Stimulated activated CD4-positive, alpha-beta T cell treated with anti-CD3 and anti-CD28 coated beads, Interleukin-2, amount 100 ng/mL, for 4 hours (primary cell): ENCODE data around the gene ARHGAP22.

Source experiments
- DNase-seq: peaks from one replicate; pipeline ENCODE4 v3.0.0-alpha.2; 2020; ENCODE audit warnings: low read depth

ARHGAP22 gene

GRCh38 chr10:48552946-48553564 lies 51.8 kb downstream of the ARHGAP22 start:
- DNase-seq, result no peak

DNA sequence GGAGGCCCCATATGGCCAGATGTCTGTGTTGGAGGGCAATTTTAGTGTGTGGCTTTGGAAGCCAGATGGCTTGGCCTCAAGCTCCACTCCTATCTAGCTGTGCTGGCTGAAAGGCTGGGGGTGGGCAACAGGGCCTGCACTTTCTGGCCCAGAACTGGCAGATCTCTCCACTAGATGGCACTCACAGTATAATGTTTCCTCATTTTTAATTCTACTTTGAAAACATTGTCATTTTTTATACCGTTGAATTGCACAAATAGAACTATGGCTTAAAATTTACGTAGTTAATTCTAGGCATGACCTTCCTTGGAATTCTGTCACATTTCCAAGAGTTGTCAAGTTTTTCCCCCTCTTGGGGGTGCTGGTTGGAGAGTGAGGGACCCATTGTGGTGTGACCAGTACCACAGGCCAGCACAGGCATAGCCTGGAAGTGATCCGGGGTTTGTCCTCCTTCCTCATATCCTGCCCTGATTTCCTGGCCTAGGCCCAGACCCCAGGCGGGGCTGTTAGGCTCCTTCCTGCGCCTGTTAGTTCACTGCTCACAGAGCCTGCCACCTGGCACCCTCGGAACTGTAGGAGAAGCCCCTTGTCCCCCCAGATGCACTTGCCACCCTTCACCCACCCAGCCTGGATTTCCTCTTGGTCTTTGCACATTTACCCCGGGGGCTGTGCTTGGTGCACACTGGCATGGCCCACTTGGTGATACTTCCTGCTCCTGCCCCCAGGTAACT lies 52.8 kb downstream of the ARHGAP22 start:
- DNase-seq, result no peak

DNA sequence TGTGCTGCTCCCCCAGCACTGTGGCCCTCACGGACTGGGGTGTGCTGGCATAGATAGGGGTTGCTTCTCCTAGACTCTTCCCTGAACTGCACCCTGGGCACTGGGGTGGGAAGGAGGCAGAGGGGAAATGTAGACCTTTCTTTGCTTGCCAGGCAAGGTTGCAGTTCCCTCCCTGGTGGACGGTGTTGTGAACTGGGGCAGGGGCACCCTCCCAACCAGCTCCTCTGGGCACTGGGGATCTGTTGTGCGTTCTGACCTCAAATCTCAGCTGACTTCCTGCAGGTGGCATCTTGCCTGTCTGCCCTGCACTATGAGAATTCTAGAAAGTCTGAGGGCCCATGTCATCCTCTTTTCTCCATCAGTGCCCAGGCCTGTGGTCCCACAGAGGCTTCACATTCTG lies 53.9 kb downstream of the ARHGAP22 start:
- no peak for DNase-seq

DNA sequence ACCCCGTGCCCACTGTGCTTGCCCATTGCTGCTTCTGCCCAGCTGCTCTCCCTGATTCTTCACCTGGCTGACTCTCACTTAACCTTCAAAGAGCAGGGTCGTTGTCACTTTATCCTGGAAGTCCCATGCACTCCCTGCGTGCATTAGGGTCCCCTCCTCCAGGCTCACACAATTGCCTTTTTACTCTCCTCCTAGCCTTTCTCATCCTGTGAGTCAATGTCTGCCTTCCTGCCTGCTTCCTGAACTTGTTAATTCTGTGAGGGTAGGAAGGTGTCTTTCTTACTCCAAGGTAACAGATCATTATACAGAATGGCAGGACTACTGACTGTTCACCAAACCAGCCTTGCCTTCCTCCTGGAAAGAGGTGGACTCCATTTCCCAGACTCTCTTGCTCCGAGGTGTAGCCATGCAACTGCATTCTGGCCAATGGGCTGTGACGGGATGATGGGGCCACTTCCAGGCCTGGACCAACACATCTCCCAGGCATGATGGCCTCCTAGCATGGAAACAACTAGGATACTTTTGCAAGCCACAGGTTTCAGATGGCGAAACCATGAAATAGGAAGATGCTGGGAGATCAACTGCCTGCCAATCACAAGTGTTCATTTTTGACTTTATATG lies 54.7 kb downstream of the ARHGAP22 start:
- no peak for DNase-seq

DNA sequence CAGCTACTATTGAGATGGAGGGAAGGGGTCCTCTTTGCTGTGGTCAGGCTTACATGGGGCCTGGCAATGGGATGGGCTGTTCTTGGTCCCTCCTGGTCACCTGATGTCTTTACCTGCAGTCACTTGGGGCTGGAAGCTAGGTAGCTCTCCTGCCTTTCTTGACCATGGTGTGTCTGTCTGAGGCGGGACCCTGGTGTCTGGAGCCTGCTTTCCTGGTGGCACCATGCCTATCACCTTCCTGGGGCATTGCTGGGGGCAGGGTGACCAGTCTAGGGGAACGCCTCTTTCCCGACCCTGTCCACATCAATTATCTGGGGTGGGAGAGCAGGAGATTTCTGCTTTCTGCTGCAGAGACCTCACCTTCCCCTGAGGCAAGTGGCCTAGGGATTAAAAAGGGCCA lies 55.6 kb downstream of the ARHGAP22 start:
- DNase-seq, result no peak

DNA sequence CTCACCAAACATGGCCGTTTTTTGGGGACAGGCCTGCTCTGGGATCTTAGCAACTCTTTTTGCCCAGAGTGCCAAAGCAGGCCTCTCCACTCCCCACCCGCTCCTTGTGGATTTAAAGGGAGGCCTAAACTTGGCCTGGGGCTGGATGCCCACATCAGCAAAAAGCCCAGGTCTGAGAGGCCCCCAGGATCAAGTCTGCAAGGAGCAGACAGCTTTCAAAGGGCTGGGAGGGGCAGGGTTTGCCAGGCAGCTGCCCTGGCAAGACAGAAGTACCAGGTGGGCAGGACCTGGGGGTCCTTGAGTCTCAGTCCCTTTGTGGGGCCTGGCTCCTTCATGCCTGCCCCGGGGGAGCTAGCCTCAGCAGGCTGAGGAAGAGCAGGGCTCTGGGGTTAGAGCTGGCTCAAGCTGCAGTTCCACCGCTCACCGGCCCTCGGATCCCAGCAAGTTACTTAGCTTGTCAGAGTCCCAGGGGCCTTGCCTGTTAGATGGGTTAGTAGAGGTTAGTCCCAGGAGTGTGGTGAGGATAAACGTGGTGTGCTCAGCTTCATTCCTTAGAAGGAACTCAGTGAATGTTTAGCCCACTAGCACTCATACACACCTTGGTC lies 56.2 kb downstream of the ARHGAP22 start:
- no peak for DNase-seq

DNA sequence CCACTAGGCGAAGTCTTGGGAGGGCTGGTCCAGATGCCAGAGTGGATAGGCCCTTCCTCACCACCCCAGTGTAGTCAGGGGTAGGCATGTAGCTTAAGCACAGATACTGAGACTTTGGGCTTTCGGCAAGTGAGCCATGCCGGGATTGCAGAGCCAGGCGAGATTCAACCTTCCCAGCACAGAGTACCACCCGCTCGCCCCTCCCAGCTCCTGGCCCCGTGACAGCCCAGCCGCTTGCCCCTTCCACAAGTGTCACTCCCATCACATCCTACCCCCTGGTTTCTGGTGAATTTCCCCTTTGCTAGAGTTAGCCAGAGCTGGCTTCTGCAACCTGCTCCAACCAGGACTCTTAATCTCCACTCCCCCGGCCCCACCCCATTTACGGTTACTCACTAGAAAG lies 56.9 kb downstream of the ARHGAP22 start:
- DNase-seq, result no peak

GRCh38 chr10:48547061-48547895 lies 57.6 kb downstream of the ARHGAP22 start:
- no peak for DNase-seq

DNA sequence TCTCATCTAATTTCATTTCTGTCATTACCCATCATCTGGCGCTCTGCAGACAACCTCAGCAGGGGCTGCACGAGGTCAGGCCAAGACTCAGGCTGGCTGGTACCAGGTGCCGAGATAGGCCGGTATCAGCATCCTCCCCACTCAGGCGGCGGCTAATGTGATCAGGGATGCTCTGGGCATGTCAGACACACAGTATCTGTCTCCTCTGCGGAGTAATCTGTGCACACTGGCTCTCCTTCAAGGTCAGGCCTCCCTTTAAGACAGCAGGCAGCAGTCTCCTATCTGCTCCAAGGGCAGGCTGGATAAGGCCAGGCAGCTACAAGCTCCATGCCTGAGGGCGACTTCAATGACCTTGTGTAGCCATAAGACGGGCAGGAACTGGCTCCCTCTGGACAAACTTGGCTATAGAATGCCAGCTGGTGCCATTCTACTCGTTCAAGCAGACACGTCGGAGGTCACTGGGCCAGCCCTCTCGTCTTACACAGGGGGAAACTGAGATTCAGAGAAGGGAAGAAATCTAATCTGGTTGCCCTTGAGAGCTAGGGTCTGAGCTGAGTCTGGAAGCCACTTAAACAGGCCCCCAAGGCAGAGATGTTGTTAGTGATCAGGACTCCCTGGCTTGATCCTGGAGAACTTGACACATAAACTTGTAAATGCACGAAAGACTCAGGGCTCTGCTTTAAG lies 59.3 kb downstream of the ARHGAP22 start:
- DNase-seq, result no peak

- no peak for DNase-seq
Measured at GRCh38 chr10:48543182-48543844, 61.6 kb downstream of the ARHGAP22 start.

DNA sequence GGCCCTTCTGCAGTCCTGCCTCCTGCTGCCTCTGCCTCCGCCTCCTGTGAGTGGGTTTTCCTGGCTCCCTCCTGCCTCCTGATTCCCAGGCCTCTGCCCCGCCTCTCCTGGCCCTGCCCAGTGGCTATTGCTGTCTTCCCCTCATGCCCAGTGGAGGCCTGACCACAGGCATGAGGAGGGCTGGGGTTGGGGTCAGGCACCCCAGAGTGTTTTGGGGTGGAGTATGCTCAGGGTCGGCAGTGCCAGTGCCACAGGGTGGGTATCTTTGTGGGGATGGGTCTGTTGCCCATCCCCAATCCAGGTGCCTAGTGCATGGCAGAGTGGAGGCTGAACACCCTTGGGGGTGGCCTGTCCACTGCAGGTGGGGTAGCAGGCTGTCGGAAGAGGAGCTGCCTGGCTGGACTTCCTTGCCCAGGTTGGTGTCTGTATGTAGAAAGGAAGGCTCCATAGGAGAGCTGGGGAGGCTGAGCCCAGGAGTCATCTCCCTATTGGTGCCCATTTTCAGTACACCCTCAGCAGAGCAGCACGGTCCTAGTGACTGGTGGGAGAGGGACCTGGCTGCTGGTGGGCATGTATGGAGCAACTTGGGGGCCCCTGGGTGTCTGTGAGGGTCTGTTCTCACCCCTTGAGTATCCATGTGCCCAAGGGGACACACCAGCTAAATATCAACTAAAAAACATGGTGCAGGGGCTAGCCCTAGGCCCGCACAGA lies 62.2 kb downstream of the ARHGAP22 start:
- no peak for DNase-seq

- no peak for DNase-seq
Measured at GRCh38 chr10:48541144-48541795, 63.6 kb downstream of the ARHGAP22 start.

- no peak for DNase-seq
Measured at GRCh38 chr10:48538611-48539010, 66.3 kb downstream of the ARHGAP22 start.

DNA sequence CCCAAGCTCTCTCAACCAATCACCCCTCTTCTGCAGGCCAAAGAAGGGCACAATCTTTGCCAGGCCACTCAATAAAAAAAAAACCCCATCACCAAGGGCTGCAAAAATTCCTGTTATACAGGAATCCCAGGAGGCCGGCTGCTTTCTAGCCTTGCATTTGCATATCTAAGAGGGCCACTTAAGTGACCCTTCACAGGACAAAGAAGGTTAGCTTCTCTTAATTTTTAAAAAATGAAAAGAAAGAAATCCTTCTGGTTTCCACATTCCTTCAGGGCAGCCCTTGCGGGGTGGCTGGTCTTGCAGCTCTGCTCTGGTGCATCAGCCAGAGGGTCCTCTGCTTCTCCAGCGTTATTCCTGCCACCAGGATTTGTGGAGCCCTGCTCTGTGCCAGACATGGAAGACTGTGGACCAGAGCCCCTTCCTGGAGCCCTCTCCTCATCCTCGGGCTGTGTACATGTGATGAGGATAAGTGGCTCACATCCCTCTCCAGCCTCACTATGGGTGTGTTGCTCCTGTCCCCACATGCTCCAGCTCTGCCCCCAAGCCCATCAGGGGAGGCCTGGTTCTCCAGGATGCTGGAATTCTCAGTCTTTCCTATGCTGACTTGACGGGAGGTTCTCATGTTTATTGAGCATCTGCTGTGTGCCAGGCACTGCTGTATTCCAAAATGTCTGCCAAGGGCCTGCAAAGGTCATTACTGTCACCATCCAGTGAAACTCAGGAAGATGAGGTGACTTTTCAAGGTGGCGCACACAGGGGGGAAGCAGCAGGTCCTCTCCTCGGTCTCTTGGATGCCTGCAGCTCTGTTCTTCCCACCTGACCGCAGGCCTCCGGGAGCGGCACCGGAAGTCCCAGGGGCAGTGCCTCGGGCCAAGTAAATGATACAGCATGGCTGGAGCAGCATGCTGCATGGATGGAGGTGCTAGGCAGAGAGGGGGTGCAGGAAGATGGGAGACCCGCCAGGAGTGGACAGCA lies 67.7 kb downstream of the ARHGAP22 start:
- no peak for DNase-seq

- DNase-seq, result no peak
Measured at GRCh38 chr10:48536156-48536500, 68.7 kb downstream of the ARHGAP22 start.

- no peak for DNase-seq
Measured at GRCh38 chr10:48535416-48536155, 69.3 kb downstream of the ARHGAP22 start.

GRCh38 chr10:48533951-48534720 lies 70.7 kb downstream of the ARHGAP22 start:
- DNase-seq, result no peak
